HG02884 (cell line): ENCODE measurements around the gene CIITA.

ENCODE experiments used
- ATAC-seq: cut with Tn5 transposase; IDR thresholded peaks from one replicate; pipeline ENCODE4 v1.9.1; 2021; ENCODE audit warnings: mild to moderate bottlenecking, moderate library complexity; ENCODE audit not compliant: unreplicated experiment

CIITA gene

GRCh38 chr16:10851512-10851911, 25.5 kb upstream of the CIITA start:
- ATAC-seq, result no peak

- ATAC-seq, result no peak
Observed at GRCh38 chr16:10852286-10852685, 24.7 kb upstream of the CIITA start.

- no peak for ATAC-seq
Observed at GRCh38 chr16:10852948-10853347, 24.1 kb upstream of the CIITA start.

- no peak for ATAC-seq
Observed at GRCh38 chr16:10856042-10856441, 21.0 kb upstream of the CIITA start.

- ATAC-seq, result no peak
Observed at GRCh38 chr16:10858203-10858602, 18.8 kb upstream of the CIITA start.

- no peak for ATAC-seq
Observed at GRCh38 chr16:10859020-10859419, 18.0 kb upstream of the CIITA start.

- no peak for ATAC-seq
Observed at GRCh38 chr16:10859658-10860057, 17.3 kb upstream of the CIITA start.

GRCh38 chr16:10862438-10862837, 14.6 kb upstream of the CIITA start:
- no peak for ATAC-seq

GRCh38 chr16:10865991-10866966, 10.7 kb upstream of the CIITA start:
- no peak for ATAC-seq

- no peak for ATAC-seq
Observed at GRCh38 chr16:10867199-10867598, 9.8 kb upstream of the CIITA start.

- ATAC-seq, result no peak
Observed at GRCh38 chr16:10868104-10868595, 8.9 kb upstream of the CIITA start.

GRCh38 chr16:10868596-10869469, 8.2 kb upstream of the CIITA start:
- ATAC-seq, result no peak

GRCh38 chr16:10870137-10870776, 6.7 kb upstream of the CIITA start:
- ATAC-seq, result no peak

- no peak for ATAC-seq
Observed at GRCh38 chr16:10870808-10871156, 6.2 kb upstream of the CIITA start.

- ATAC-seq, result no peak
Observed at GRCh38 chr16:10871157-10871991, 5.6 kb upstream of the CIITA start.

- no peak for ATAC-seq
Observed at GRCh38 chr16:10876315-10876714, 687 bp upstream of the CIITA start.

GRCh38 chr16:10877472-10877946, 507 bp downstream of the CIITA start:
- no peak for ATAC-seq

GRCh38 chr16:10878328-10878643, 1.3 kb downstream of the CIITA start:
- no peak for ATAC-seq

- ATAC-seq, result no peak
Observed at GRCh38 chr16:10878644-10879501, 1.9 kb downstream of the CIITA start.
